HL-60 (cell line): Measurements from ENCODE around the gene FSCB.
"Not testable (repeated sequence)": the region's sequence is repeated elsewhere in the genome, so short reads cannot be mapped to it uniquely, and the experiment has no call there.

Experiments used
- DNase-seq, 2 experiments: peaks; one replicate each; pipeline ENCODE4 v3.0.0-alpha.2; 2010 to 2020; ENCODE audit warnings: low read depth in 1 of 2, low spot score in 1 of 2
- H3K27ac ChIP-seq: fragments of 250-450 bp; sonication (Bioruptor Pico); replicated peaks from 2 replicates; pipeline ENCODE4 v1.5.1; 2020; ENCODE audit warnings: mild to moderate bottlenecking, moderate library complexity
- H3K27me3 ChIP-seq: fragments of 250-450 bp; sonication (Bioruptor Pico); 2 replicates; pipeline ENCODE4 v1.5.1; 2021; ENCODE audit warnings: mild to moderate bottlenecking, moderate library complexity; ENCODE audit not compliant: insufficient read depth, poor library complexity, severe bottlenecking
- H3K4me3 ChIP-seq: replicated peaks from 2 replicates; pipeline ENCODE4 v1.5.1; 2011; ENCODE audit warnings: mild to moderate bottlenecking, control low read depth, low read length; ENCODE audit not compliant: insufficient read depth
- GABPA ChIP-seq: IDR thresholded peaks from 2 replicates; pipeline ENCODE4 v1.6.1; 2012; ENCODE audit warnings: low read depth
- POLR2AphosphoS5 ChIP-seq: IDR thresholded peaks from 2 replicates; pipeline ENCODE4 v1.6.1; 2012; ENCODE audit warnings: low read depth
- SPI1 ChIP-seq: IDR thresholded peaks from 2 replicates; pipeline ENCODE4 v1.6.1; 2012; ENCODE audit warnings: low read depth, mild to moderate bottlenecking, borderline replicate concordance
- TF ChIP-seq, protein P1 (sequence below): IDR thresholded peaks from 2 replicates; pipeline ENCODE4 v1.6.1; 2012; ENCODE audit warnings: low read depth; ENCODE audit not compliant: insufficient replicate concordance
- TF ChIP-seq, protein P2 (sequence below): IDR thresholded peaks from one replicate; pipeline ENCODE4 v1.5.1; 2011; ENCODE audit warnings: low read length, control low read depth, inconsistent platforms; ENCODE audit not compliant: insufficient read depth

Gene FSCB

GRCh38 chr14:44529026-44529425 lies 21.9 kb upstream of the FSCB start:
- TF ChIP-seq, protein P1, sequence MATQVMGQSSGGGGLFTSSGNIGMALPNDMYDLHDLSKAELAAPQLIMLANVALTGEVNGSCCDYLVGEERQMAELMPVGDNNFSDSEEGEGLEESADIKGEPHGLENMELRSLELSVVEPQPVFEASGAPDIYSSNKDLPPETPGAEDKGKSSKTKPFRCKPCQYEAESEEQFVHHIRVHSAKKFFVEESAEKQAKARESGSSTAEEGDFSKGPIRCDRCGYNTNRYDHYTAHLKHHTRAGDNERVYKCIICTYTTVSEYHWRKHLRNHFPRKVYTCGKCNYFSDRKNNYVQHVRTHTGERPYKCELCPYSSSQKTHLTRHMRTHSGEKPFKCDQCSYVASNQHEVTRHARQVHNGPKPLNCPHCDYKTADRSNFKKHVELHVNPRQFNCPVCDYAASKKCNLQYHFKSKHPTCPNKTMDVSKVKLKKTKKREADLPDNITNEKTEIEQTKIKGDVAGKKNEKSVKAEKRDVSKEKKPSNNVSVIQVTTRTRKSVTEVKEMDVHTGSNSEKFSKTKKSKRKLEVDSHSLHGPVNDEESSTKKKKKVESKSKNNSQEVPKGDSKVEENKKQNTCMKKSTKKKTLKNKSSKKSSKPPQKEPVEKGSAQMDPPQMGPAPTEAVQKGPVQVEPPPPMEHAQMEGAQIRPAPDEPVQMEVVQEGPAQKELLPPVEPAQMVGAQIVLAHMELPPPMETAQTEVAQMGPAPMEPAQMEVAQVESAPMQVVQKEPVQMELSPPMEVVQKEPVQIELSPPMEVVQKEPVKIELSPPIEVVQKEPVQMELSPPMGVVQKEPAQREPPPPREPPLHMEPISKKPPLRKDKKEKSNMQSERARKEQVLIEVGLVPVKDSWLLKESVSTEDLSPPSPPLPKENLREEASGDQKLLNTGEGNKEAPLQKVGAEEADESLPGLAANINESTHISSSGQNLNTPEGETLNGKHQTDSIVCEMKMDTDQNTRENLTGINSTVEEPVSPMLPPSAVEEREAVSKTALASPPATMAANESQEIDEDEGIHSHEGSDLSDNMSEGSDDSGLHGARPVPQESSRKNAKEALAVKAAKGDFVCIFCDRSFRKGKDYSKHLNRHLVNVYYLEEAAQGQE = no peak
- TF ChIP-seq SPI1 = no peak
- TF ChIP-seq, protein P2, sequence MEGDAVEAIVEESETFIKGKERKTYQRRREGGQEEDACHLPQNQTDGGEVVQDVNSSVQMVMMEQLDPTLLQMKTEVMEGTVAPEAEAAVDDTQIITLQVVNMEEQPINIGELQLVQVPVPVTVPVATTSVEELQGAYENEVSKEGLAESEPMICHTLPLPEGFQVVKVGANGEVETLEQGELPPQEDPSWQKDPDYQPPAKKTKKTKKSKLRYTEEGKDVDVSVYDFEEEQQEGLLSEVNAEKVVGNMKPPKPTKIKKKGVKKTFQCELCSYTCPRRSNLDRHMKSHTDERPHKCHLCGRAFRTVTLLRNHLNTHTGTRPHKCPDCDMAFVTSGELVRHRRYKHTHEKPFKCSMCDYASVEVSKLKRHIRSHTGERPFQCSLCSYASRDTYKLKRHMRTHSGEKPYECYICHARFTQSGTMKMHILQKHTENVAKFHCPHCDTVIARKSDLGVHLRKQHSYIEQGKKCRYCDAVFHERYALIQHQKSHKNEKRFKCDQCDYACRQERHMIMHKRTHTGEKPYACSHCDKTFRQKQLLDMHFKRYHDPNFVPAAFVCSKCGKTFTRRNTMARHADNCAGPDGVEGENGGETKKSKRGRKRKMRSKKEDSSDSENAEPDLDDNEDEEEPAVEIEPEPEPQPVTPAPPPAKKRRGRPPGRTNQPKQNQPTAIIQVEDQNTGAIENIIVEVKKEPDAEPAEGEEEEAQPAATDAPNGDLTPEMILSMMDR = no peak
- no peak for TF ChIP-seq POLR2AphosphoS5
- no peak for TF ChIP-seq GABPA
- Histone ChIP-seq H3K27ac (no peak overlapping the region), H3K27me3 (no peaks in the 10 kb centered on the region), H3K4me3 (no peak overlapping the region)
- DNase-seq = no peak

DNA sequence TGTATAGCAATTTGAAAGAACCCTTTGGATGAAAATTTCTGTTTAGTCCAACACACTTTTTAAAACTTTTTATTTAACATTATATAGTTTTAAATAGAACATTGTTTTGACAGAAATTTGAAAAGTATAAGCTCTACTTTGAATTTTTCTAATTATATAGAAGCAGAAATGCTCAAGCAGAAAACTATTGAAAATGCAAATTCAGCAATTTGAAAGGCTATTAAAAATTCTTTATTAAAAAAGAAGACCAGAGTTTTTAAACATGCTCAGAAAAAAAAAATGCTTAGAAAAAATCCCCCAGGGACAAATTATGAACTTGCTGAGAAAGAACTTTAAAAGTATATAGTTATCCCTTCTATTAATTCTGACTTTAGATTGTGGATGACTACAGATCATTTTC lies 21.1 kb upstream of the FSCB start:
- Histone ChIP-seq H3K27ac (no peak overlapping the region), H3K27me3 (no peaks in the 10 kb centered on the region), H3K4me3 (no peak overlapping the region)
- TF ChIP-seq, protein P2 = no peak
- no peak for TF ChIP-seq SPI1
- TF ChIP-seq, protein P1 = no peak
- DNase-seq = no peak

DNA sequence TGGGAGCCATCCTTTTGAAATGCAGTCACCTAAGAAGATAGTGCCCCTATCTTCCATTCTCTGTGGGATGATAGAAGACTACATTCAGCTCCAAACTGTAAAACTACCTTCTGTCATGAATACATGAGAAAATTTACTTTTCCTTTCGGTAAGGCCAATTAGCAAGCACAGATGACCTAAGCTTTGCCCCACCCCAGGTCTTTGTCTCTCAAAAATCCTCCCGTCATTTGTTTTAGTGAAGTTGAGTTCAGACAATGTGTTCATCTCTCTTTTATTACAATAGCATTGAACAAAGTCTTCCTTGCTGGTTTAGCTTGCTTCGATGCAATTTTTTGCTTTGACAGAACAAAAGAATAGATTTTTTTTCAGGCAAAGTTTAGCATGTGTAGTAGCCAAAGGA lies 18.2 kb upstream of the FSCB start:
- no peak for DNase-seq

GRCh38 chr14:44515668-44516067 lies 8.6 kb upstream of the FSCB start:
- DNase-seq, H3K27me3 ChIP-seq, H3K27ac ChIP-seq, H3K4me3 ChIP-seq: not testable (repeated sequence)

More for the DNA sequence above, 18.2 kb upstream of the FSCB start:
- Histone ChIP-seq H3K27ac (no peak overlapping the region), H3K4me3 (no peak overlapping the region), H3K27me3 (no peaks in the 10 kb centered on the region)
- TF ChIP-seq GABPA = no peak
- TF ChIP-seq, protein P1 = no peak
- TF ChIP-seq POLR2AphosphoS5 = no peak
- TF ChIP-seq, protein P2 = no peak
- TF ChIP-seq SPI1 = no peak
